Keratinocyte (primary cell): ENCODE results near the gene INO80E. TPM values are rescaled to one million over a fixed set of nuclear protein-coding genes. Genes with fewer than 3 reads are reported as not detected.

ENCODE experiments used
- DNase-seq: peaks from one replicate; pipeline ENCODE4 v3.0.0-alpha.2; 2011; ENCODE audit warnings: low read depth, missing footprints, low spot score
- FAIRE-seq: peaks from 2 replicates; lab custom pipeline; 2011; peaks lifted over from hg19 to GRCh38; lab: Jason Lieb, UNC
- H2AFZ ChIP-seq: 2 replicates; pipeline ENCODE4 v1.6.0; 2012; ENCODE audit warnings: low read length, control low read depth, inconsistent platforms; ENCODE audit not compliant: control insufficient read depth
- H3K27ac ChIP-seq: 2 replicates; pipeline ENCODE4 v1.5.1; 2011; ENCODE audit warnings: low read length; ENCODE audit not compliant: control insufficient read depth, insufficient read depth
- H3K27me3 ChIP-seq: 3 replicates; pipeline ENCODE4 v1.6.0; 2011; ENCODE audit warnings: low read length; ENCODE audit not compliant: control insufficient read depth, insufficient read depth; ENCODE audit errors: extremely low read depth
- H3K36me3 ChIP-seq, 2 experiments: 2 replicates in 1 of 2; 3 replicates in 1 of 2; pipeline ENCODE4 v1.5.1; 2011; ENCODE audit warnings: low read length in 2 of 2, mild to moderate bottlenecking in 1 of 2; ENCODE audit not compliant: control insufficient read depth in 2 of 2, insufficient read depth in 2 of 2; ENCODE audit errors: extremely low read depth in 1 of 2
- H3K4me1 ChIP-seq: 3 replicates; pipeline ENCODE4 v1.5.1; 2011; ENCODE audit warnings: low read length; ENCODE audit not compliant: control insufficient read depth, insufficient read depth; ENCODE audit errors: extremely low read depth
- H3K4me2 ChIP-seq: 3 replicates; pipeline ENCODE4 v1.6.0; 2011; ENCODE audit warnings: low read depth, low read length; ENCODE audit not compliant: control insufficient read depth, insufficient read depth; ENCODE audit errors: extremely low read depth
- H3K4me3 ChIP-seq, 3 experiments: fragments of 200-600 bp in 1 of 3; sonication (generic) in 1 of 3; 2 replicates in 2 of 3; 3 replicates in 1 of 3; pipeline ENCODE4 v1.5.1; 2011 to 2016; ENCODE audit warnings: low read length in 3 of 3, mild to moderate bottlenecking in 3 of 3, control low read depth in 2 of 3, inconsistent platforms in 1 of 3, low read depth in 1 of 3, mixed read lengths in 1 of 3, mixed run types in 1 of 3, moderate library complexity in 1 of 3; ENCODE audit not compliant: control insufficient read depth in 2 of 3, insufficient read depth in 2 of 3; ENCODE audit errors: extremely low read depth in 1 of 3
- H3K79me2 ChIP-seq: 2 replicates; pipeline ENCODE4 v1.6.0; 2012; ENCODE audit warnings: low read length; ENCODE audit not compliant: control insufficient read depth, insufficient read depth
- H3K9ac ChIP-seq: 3 replicates; pipeline ENCODE4 v1.6.0; 2011; ENCODE audit warnings: low read length; ENCODE audit not compliant: control insufficient read depth, insufficient read depth; ENCODE audit errors: extremely low read depth
- H3K9me1 ChIP-seq: 3 replicates; pipeline ENCODE4 v1.6.0; 2011; ENCODE audit warnings: low read length; ENCODE audit not compliant: control insufficient read depth, insufficient read depth; ENCODE audit errors: extremely low read depth
- H3K9me3 ChIP-seq: 2 replicates; pipeline ENCODE4 v1.5.1; 2012; ENCODE audit warnings: low read depth, low read length; ENCODE audit not compliant: control insufficient read depth
- H4K20me1 ChIP-seq: 3 replicates; pipeline ENCODE4 v1.6.0; 2011; ENCODE audit warnings: low read length; ENCODE audit not compliant: control insufficient read depth, insufficient read depth; ENCODE audit errors: extremely low read depth
- CTCF ChIP-seq, 3 experiments: IDR thresholded peaks in 1 of 3; conservative IDR thresholded peaks in 1 of 3; optimal IDR thresholded peaks in 1 of 3; 2 replicates in 2 of 3; 3 replicates in 1 of 3; pipeline versions ENCODE3 to v1.5.1; 2011; ENCODE audit warnings: low read length in 3 of 3, mild to moderate bottlenecking in 3 of 3, moderate library complexity in 2 of 3, control low read depth in 1 of 3, inconsistent platforms in 1 of 3; ENCODE audit not compliant: insufficient read depth in 2 of 3; ENCODE audit errors: extremely low read depth in 1 of 3
- EZH2 ChIP-seq: IDR thresholded peaks from one replicate; pipeline ENCODE4 v1.6.1; 2012; ENCODE audit warnings: inconsistent platforms, mild to moderate bottlenecking, low read length, moderate library complexity
- dilution Hi-C: fragments of 300-500 bp; cut with MboI; formaldehyde crosslinking; loops from one replicate; pipeline ENCODE4 v1.7.0; 2020; ENCODE audit warnings: low sequenced_read_pairs; ENCODE audit not compliant: extremely low pct_ligation_motif_present
- polyA plus RNA-seq, 5 experiments: library from polyadenylated mRNA; depleted of rRNA in 3 of 5; stranded (reverse) in 3 of 5; stranded (forward) in 1 of 5; unstranded in 1 of 5; fragments of >200 nt; gene quantifications; 1 replicate in 1 of 5; 2 replicates in 3 of 5; 3 replicates in 1 of 5; pipeline versions ENCODE4 v1.2.1 to v1.2.3, GENCODE V29; 2011 to 2012; ENCODE audit warnings: missing spikeins in 2 of 5, low read depth in 1 of 5, low replicate concordance in 1 of 5

Gene INO80E
- polyA plus RNA-seq, 1 donor (not counting 4 experiments of a cell fraction or from before 2014, with no cell fraction given) = 26.7 TPM

DNA sequence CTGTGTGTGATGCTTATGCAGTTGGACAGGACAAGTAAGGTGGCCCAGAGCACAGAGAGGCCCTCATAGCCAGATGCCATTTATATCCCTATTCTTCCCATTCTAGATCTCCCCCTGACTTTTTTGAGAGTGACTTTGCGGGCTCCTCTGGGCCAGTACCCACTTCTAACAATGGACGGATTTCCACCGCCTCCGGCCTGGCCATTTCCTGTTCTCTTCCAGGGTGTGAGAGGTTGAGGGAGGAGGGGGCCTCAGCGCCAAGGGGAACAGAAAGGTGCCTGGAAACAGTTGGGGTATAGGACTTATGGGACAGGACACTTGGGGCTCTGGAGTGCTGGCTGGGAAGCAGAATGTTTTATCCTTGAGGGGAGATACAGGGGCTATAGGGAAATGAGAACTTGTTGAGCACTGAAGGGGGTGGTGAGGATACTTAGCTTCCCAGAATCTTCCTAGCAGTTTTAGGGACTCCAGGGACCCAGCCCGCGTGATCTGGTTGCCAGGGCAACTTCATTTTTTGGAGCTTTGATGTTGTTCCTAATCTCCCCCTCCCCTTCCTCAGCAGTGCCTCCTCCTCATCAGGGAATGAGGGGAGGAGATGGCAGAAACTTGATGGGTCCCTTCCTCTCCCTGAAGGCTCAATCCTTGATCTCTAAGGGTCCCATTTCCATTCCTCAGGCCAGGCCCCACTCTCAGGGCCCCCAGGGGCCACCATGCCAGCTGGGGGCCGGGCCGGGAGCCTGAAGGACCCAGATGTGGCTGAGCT, 18.8 kb upstream of the INO80E start:
- Histone ChIP-seq H3K9ac (no peak overlapping the region), H3K9me1 (peaks cover 4% of the 10 kb centered on the region), H4K20me1 (peaks cover 22% of the 10 kb centered on the region), H3K4me1 (peaks cover 18% of the 10 kb centered on the region), H3K79me2 (peaks cover 45% of the 10 kb centered on the region), H2AFZ (no peak overlapping the region), H3K9me3 (no peaks in the 10 kb centered on the region), H3K4me3 (no peak overlapping the region), H3K4me2 (no peak overlapping the region), H3K27me3 (no peaks in the 10 kb centered on the region), H3K36me3 (peaks cover 29 to 33% of the 10 kb centered on the region in 2 experiments), H3K27ac (no peak overlapping the region)
- FAIRE-seq = no peak
- TF ChIP-seq EZH2 (no peak), CTCF (optimal IDR thresholded peaks at IDR 0.05 in 1 of 3, IDR thresholded peaks at IDR 0.05 in 1 of 3, conservative IDR thresholded peaks at IDR 0.05 in 1 of 3; ENCODE audit: extremely low read depth in 1 of 3, insufficient read depth in 2 of 3, low read length in 3 of 3) (no peak)
- DNase-seq = no peak
- dilution Hi-C loops = no loop called here

GRCh38 chr16:29978081-29978480, 18.0 kb upstream of the INO80E start:
- H3K27ac ChIP-seq = no peak overlapping the region
- no peak overlapping the region for H3K4me3 ChIP-seq
- H3K79me2 ChIP-seq = peaks cover 45% of the 10 kb centered on the region
- no peak for TF ChIP-seq CTCF (optimal IDR thresholded peaks at IDR 0.05 in 1 of 3, IDR thresholded peaks at IDR 0.05 in 1 of 3, conservative IDR thresholded peaks at IDR 0.05 in 1 of 3; ENCODE audit: extremely low read depth in 1 of 3, insufficient read depth in 2 of 3, low read length in 3 of 3)
- no peak for TF ChIP-seq EZH2
- peaks cover 36 to 37% of the 10 kb centered on the region in 2 experiments for H3K36me3 ChIP-seq
- peaks cover 22% of the 10 kb centered on the region for H4K20me1 ChIP-seq
- dilution Hi-C loops = no loop called here
- FAIRE-seq (no peak), DNase-seq (no peak)
- H3K9me1 ChIP-seq = peaks cover 4% of the 10 kb centered on the region
- no peak overlapping the region for H2AFZ ChIP-seq
- no peaks in the 10 kb centered on the region for H3K9me3 ChIP-seq
- H3K27me3 ChIP-seq = no peaks in the 10 kb centered on the region
- no peak overlapping the region for H3K9ac ChIP-seq
- H3K4me2 ChIP-seq = no peak overlapping the region
- peaks cover 18% of the 10 kb centered on the region for H3K4me1 ChIP-seq
